ENCODE results near the gene SV2C.

SV2C gene

DNA sequence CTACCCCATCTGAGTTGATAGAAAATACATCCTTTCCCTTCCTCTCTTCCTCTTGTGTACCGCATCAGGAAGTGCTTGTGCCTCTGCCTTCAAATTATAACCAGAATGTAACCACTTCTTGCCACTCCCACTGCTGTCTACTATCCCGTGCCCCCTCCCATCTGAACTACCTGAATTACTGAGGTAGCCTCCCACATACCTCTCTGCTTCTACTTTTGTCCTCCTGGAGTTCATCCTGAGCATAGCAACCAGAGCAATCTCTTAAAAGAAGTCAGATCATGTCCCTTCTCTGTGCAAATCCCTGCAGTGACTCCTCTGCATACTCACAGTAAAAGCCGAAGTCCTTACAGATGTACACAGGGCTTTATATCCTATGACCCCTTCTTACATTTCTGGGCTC is 23.0 kb downstream of the SV2C start:
- DNase-seq, result no peak

DNA sequence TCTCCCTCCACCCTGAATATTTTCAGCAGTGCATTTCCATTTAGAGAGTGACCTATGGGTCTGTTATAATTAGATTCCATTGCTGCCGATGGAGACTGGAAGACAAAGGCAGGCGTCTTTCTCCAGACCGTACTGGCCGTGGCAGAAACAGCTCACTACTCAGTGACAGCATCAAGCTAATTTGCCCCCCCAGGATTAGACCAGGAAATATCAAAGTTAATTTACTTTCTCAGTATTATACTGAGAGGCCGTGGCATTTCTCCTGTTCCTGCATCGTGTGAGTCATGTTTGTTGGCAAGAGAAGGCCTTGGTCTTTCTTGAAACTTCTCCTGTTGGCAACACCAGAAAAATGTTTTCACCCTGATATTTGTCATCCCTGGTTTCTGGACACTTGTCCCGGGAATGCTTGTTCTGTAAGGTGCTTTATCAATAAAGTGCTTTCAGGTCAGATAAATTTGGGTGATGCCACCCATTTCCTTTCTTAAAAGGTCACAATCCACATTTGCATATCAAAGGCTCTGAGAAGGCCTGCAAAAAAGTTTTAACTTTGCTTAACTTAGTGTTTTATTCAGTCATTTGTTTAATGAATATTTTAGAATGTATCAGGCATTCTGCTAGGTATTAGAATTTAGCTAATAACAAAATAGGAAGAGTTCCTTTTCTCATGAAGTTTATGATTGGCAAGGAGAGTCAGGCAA is 28.4 kb downstream of the SV2C start:
- DNase-seq, result no peak

DNA sequence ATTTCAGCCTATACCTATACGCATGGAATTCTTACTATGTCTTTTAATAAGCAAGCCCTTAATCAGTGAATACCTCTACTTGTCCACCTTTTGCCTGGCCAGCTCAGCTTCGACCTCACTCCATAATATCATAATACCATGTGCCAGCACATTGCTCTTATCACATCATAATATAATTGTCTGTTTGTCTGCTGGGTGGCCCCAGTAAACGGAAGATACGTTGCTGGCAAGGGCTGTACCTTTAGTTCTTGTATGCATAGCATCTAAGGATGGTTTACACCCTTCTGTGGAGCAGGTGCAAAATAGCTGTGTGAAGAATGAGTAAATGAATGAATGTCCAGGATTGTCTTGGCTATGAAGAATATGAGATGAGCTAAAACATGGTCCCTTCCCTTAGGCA is 29.9 kb downstream of the SV2C start:
- no peak for DNase-seq

DNA sequence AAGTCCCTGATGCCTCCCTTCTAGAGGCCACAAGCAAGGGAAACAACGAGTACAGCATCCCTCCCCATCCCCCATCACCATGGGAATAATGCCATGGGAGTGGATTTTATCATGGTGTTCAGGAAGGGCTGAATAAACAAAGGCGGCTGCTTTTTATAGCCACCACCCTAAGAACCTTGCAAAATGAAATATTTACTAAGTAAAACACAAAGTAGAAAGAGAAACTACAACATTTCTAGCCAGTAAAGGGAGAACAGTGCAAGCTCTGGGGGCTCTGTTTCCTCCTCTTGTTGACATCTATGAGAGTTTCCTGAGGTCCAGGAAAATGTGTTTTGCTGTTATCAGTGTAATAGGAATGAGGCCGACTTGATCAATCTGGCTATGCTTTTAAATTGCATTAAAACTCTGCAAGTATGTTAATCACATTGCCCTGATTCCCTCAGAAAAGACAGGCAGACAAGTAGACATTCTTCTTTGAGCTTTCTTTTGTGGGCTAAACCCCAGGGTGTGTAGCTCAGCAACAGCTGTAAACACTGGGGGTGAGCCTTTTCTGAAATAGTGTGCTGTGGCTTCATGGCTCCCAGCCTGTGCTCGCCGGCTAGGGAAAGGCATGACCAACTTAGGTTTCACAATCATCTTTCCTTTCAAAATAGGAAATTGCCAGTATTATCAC is 31.1 kb downstream of the SV2C start:
- no peak for DNase-seq

DNA sequence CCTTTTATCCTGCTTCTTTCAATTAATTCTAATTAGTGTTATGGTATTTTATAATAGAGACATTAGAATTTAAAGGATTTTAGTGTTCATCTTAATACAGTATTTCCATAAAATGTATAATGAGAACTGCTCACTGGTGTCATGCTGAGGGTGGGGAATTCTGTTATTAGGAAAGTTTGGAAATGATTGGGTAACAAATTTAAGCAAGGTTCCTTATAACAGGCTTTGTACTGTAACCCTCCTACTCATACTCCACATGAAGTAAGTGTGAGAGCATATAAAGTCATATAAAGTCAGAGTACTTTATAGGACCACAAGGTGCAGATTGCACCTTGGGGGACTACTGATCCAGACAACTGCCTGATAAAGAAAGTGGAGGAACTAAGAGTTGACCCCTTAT is 42.2 kb downstream of the SV2C start:
- no peak for DNase-seq

- no peak for DNase-seq
Observed at GRCh38 chr5:76125888-76126287, 42.7 kb downstream of the SV2C start.

- no peak for DNase-seq
Observed at GRCh38 chr5:76134003-76134402, 50.8 kb downstream of the SV2C start.

DNA sequence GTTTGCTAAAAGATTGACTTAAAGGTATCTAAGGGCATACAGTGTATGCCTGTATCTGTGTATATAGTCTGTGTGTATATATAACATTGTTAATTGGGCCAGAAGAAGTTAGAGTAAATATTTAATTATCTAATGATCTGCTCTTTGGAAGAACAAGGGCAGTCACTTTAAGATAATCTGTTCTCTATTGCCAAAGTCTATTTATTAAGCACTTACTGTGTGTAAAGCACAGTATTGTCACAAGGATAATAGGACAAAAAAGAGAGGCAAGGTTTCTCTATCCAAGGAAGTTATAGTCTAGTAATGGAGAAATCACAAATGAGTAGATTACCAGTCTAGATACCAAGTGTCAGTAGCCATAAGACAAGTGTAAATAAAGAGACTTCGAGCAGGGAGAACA is 51.5 kb downstream of the SV2C start:
- DNase-seq, result no peak

DNA sequence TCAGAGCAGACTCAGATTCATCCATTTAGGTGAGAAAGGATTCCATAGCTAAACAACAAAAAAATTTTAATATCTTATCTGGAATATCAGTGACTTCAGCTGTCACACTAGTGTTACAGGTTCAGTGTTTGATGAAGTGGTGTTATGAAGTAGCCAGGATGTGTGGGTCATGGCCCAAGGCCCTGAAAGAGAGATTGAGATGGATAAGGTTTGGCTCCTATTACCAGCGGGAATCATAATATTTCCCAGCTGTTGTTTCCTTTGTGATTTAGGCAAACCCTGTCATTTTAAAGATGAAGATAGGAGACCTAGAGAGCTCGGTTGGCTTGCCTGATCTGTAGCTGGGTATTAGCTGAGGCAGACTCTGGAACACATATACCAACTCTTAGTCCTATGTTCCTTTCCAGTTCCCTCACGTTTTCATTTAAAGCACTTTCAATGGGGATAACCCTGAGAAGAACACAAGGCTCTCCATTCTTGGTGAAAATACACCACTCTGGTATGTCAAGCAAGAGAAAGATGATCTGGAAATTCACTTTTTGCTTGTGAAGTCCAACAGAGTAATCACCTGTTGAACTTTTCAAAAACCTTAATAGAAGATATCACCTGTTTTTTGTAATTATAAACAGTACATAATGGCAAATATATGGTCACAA is 54.8 kb downstream of the SV2C start:
- no peak for DNase-seq

DNA sequence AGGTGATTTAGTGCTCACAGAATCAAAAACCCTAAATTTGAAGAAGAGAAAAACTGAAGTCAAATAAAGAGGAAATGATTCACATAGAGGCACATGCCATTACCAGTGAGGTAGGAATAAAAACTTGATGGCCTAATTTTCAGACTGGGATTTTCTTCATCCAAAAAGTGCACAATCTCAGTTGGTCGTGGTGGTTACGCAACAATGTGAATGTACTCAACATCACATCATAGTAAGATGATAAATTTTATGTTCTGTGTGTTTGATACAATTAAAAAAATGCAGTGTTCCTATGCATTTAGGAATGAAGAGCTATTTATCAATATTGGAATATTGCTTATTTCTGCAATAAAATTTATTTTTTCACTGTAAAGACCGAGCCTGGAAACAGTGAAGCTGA is 60.7 kb downstream of the SV2C start:
- DNase-seq, result no peak

DNA sequence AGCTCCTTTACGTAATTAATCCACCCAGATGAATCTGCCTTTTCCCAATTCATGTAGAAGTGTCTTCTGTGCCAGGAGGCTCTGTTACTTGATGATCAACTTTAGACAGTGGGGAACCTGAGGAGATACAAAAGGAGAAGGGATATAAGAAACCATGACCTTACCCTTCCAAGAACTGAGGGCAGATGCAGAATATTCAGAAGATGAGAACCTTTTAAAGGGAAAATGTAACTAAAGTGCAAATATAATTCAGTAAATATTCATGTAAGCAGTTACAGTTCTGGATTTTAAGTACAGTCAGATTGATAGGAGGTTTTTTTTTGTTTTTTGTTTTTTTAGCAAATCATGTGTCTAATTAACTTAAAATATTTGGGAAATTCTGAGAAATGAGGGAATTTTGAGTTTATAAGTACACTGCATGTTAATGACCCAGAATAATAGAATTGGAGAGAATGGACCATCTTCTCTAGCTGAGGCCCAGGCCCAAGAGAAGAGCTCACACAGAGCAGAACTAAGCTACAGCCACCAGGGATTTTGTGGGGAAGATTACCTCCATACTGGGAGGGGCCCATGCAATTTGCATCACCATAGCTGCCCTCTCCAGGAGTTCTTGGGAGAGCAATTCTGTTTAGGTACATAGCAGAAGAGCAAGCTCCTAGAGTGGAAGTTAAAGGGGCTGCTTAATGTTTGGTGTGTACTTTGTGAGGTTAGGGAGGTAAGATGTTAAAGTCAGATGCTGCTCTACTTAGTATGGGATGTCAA is 61.5 kb downstream of the SV2C start:
- no peak for DNase-seq

DNA sequence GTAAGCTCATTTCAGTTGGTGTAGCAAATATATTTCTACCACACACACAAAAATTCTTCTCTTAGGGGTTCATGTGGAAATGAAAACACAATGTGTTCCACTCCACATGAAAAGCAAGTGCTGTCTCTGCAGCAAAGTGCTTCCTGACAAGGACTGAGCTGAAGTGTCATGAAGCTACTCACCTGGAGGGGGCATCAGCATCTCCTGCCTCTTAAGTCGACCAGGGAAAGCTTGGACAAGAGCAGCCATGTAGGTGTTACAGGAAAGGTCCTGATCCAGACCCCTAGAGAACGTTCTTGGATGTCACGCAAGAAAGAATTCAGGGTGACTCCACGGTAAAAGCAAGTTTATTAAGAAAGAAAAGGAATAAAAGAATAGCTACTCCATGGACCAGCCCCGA is 62.8 kb downstream of the SV2C start:
- no peak for DNase-seq

GRCh38 chr5:76149636-76150035 is 66.5 kb downstream of the SV2C start:
- DNase-seq, result no peak

DNA sequence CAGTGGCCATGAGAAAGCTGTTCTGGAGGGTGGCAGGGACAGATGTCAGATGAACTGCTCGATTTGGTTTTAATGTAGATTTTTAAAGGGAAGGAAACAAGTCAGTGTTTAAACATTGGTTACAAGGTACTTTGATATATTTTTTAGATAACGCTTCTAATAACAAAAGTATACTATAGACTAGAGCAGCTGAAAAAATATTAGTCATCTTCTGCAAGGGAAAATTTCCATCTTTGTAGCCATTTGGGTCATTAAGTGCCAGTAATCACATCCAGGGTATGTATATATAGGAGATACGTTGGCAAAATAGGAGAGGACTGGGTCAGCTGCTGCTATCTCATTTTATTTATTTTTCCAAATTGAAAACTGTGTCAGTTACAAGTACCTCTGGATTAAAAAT is 69.0 kb downstream of the SV2C start:
- DNase-seq, result no peak

DNA sequence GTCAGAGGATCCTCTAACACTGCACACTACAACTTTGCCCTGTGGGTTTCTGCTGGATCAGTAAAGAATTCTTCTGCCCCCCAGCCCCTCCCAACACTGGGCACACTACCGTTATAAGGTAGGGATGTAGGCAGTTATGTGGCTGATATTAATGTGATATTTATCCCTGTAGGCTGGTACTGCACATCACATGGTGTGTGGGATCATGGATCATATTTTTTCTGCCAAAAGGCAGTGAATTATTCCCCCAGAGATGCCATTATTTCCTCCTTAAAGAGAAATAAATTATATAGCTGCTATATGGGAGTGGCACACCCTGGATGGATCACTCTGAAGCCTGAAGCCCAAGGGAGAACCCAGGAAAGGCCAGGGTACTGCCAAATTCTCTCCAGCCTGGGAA is 69.5 kb downstream of the SV2C start:
- no peak for DNase-seq

DNA sequence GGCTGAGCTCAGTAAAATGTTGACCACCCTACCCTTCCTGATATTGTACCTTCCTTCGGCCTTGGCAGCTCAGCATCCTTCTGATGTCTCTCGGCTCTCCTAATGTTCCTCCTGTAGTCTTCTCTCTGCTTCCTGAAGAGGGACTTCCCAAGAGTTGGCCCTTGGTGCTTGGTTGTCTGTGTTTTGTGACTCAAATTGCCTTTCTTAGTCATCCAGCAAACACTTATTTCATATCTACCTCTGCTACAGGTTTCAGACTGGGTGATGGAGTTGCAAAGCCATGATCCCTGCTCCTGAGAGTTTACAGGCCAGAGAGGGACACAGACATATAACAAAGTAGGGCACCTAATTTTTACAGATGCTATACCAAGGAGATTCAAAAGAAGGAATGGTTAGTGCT is 70.1 kb downstream of the SV2C start:
- DNase-seq, result no peak

DNA sequence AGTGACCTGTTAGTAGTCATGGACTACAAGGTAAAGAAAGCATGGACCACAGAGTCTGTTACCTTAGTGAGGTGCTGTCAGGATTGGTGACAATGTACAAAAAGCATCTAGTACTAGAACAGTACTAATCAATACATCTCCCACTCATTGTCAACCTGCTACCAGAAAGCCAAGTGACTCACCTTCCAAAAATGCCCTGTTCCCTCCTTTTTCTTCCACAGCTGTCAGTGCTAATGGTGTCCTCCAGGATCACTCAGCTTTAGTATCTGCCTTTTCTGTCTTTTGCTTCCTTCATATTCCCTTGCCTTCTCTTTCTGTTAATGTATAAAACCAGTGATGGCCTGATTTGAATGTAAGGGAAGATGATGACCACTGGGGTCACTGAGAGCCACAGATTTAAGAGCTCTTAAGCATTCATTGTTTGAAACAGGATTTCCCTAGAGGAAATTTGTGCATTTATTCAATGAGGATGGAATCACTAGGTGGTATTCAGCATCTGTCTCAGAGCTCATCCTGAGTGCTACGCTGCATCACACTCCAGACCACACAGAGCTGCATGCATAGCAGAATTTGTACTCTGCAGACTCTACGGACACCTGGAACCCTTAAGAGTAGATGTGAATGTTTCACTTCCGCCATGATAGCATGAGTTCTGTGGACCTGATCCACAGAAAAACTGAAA is 71.0 kb downstream of the SV2C start:
- DNase-seq, result no peak

GRCh38 chr5:76155536-76155935 is 72.4 kb downstream of the SV2C start:
- DNase-seq, result no peak

DNA sequence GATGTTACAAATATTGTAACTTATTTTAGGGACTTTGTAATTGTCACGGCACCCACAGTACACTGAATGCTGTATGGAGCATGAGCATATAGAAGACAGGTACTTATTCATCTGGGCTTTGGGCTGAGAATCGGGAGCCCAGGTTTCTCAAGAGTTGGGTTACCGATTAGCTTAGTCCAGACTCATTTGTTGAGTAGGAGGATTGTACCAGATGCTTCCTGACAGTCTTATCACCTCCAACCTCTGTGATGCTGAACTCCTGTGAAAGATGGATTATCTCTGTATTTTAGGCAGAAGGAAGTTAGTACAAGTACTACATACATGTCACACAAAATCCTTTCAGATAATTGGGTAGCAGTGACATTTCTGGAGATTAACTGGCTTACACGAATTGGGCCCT is 79.2 kb downstream of the SV2C start:
- DNase-seq, result no peak

DNA sequence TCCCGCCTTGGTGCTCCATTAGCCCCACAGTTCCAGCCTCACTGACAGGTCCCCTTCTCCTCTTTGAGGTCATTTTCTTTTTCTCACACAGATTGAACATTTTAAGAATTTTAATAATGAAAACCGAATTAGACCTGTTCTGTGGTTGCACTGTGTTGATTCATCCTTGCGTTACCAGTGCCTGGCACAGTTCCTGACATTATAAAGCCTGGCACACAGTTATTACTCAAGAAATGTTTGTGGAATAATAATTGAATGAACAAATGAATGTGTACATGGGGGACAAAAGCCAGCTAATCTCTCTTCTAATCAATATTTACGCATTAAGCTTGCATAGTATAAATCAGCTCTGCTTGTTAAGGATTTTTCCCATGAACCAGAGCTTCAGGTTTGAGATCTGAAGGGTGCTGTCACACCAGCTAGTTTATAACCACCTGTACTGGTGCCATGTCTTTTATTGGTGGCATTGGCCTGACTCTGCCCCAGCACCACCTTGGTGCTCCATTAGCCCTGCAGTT is 80.0 kb downstream of the SV2C start:
- no peak for DNase-seq

- no peak for DNase-seq
Observed at GRCh38 chr5:76165029-76165428, 81.8 kb downstream of the SV2C start.

DNA sequence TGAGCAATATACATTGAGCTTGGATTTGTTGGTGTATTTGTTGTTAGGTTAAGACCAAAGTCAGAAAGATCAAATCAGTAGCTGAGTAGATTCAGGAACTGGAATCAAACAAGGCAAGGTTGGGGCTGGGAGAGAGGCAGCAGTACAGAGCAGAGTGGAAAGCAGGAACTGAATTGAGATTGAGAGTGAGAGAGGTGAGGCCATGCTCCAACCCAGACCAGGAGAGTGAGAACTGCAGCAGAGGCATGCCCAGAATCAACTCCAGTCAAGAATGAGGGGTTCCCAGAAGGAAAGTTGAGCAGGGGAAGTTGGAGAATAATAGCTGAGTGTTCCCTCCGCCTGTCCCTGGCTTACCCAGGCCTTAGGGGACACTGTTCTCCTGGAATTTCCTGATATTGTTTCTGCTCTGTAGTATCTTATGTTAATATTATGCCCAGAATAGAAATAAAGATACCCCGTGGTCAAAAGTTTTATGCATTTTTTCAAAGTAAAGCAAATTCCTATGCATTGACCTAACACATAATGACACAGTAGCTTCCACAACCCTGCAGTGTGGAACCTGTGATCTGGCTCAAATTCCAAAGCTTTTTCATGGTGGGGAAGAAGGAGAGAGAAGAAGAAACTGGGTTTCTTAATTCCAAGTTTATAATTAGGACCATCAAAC is 82.7 kb downstream of the SV2C start:
- DNase-seq, result no peak
